ENCODE results near the gene NPY4R.
"Not testable (repeated sequence)": the region's sequence is repeated elsewhere in the genome, so short reads cannot be mapped to it uniquely, and the experiment has no call there.

The NPY4R gene

DNA sequence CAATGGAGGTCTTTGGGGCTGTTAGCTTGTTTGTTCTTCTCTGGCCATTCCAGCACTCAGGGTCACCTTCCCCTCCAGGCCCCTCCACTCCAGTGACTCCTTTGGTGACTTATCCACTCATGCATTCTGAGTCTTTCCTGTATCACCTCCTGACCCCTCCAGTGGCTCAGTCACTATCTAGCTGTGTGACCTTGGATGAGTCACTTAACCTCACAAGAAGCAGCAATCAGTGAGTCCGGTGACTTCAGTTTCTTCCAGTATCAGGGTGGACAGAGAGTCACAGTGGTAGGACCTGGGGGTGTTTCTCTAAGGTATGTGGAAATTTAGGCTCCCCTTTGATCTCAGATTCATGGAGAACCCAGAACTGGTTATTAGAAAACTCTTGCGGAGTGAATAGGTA is 9.8 kb downstream of the NPY4R start:
- DNase-seq (ENCODE audit: low spot score) = not testable (repeated sequence)

GRCh38 chr10:46451365-46451764 is 14.4 kb downstream of the NPY4R start:
- not testable (repeated sequence) for DNase-seq (ENCODE audit: low spot score)

DNA sequence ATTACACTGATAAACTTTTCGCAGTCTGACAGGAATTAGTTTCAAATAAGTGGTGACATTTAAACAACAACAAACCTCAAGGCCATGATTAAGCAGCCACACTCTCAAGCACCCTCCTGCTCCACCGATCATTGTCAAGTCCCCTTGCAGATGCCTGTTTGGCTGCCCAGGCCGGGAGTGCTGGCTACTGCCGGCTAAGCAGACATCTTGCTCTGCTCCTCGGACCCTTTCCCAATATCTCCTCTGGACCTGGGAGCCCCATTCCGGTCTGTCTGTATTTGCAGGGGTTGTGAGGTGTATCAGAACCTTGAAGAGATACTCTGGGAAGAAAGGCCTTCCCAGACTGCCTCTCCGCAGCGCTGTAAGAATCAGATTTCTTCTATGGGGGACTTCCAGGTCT is 14.9 kb downstream of the NPY4R start:
- not testable (repeated sequence) for DNase-seq (ENCODE audit: low spot score)

DNA sequence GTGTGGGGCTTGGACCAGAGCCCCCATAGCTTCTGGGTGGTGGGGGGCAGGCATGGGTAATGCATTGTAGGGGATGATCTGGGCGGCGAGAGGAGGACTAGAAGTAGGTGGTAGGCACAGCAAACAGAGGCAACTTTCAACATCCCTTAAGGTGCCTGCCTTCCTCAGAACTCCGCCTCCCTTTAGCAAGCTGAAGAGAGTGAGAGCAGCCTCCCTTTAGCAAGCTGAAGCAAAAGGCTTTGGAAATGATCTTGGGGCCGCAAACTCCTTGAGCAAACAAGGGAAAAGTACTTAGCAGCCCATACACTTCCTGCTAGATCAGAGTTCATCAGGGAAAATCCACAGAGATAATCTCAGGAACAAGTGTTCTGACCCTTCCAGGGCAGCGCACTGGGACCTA is 18.3 kb downstream of the NPY4R start:
- not testable (repeated sequence) for DNase-seq (ENCODE audit: low spot score)

DNA sequence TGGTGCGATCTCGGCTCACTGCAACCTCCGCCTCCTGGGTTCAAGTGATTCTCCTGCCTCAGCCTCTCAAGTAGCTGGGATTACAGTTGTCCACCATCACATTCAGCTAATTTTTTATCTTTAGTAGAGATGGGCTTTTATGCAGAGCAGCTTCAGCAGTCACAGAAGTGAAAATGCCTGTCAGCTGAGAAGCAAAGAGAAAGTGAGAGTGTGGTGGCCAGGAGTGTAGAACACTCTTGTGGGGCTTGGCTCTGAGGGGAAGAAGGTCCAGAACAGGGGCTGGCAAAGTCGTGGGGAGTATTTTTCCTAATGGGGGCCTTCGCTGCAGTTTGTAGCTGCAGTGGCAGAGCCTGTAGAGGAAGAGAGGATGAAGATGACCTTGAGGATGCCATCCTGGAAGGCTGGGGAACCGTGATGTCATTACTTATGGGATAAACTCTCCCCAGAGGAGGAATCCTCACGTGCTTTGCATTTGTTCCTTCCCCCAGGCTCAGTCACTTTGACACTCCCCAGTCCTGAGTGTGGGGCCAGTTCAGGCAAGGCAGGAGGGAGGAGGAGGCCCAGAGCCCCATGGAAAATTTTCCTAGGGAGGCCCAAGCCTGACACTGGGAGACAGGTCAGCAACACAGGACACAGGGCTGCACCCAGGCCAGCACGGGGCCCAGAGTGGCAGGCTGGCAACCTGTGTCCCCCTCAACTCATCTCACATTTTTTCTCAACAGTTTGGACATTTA is 20.2 kb downstream of the NPY4R start:
- not testable (repeated sequence) for DNase-seq (ENCODE audit: low spot score)

DNA sequence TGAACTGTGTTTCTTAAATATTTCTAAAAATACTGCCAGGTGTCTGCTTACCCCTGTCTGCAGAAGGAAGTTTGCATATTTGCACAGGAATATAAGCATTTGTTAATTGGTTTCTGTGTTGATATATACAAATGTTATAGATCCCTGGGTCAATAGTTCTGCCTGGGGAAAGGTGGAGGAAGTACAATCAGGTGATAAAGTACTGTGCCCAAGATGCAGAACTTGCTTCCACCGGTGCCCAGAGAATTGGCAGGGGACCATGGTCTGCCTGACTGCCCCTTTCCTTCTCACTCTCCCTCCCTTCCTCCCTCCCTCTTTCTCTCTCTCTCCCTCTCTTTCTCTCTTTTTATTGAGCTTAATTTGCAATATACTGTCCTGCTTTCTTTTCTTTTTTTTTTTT is 22.3 kb downstream of the NPY4R start:
- not testable (repeated sequence) for DNase-seq (ENCODE audit: low spot score)

GRCh38 chr10:46442706-46443275 is 23.0 kb downstream of the NPY4R start:
- not testable (repeated sequence) for DNase-seq (ENCODE audit: low spot score)

- DNase-seq (ENCODE audit: low spot score) = not testable (repeated sequence)
Measured at GRCh38 chr10:46441837-46442278, 23.9 kb downstream of the NPY4R start.

DNA sequence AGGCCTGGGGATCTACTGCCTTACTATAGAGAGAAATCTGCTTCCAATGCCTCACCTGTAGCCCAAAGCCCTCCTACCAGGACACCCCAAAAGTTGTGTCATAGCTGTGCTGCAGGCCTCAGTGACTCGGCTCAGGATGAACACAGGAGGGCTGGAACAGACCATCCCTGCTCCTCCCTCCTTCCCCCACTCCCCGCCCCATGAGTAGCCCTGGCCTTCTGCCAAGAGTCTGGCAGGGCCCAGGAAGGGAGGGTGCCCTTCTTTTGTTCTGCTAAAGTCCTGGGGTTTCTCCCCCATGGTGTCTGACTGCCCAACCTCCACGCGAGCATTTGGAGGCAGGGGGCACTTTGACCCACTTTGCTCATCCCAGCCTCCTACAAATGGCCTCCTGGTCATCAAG is 24.8 kb downstream of the NPY4R start:
- not testable (repeated sequence) for DNase-seq (ENCODE audit: low spot score)

GRCh38 chr10:46423550-46423949 is 42.2 kb downstream of the NPY4R start:
- DNase-seq (ENCODE audit: low spot score) = not testable (repeated sequence)

- DNase-seq (ENCODE audit: low spot score) = not testable (repeated sequence)
Measured at GRCh38 chr10:46419570-46420379, 46.0 kb downstream of the NPY4R start.

DNA sequence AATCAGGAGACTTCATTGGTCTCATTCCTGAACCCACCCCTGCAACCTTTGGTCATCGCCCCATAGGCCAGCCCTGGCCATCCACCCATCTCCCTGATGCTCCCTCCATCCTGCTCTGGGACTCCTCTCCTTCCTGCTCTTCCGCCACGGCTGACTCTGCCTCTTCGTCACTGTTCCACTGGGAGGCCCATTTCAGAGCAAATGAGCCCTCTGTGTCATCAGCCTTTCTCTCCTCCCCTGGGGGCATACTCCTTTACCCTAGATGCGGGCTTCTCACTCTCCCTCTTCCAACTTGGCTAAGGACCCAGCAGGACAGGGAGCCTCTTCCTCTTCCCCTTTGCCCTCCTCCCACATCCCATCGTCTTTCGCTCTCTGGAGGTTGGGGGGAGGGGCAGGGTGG is 47.5 kb downstream of the NPY4R start:
- not testable (repeated sequence) for DNase-seq (ENCODE audit: low spot score)

DNA sequence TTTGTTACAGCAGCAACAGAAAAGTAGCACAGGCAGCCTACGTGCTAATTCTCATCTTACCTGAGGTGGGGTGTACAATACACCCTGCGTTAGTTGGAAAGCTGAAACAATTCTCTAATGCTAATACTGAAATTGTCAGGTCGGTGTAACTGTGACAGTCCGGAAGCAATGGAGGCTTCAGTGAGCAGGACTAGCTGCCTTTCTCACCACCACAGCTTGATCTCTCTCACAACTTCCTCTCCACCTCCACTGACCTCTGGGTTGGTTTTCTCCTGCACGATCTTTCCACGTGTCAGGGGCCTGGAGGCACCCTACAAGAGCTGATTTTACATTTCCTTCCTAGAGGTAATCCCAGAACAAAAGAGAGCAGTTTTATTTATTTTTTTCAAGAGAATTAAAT is 50.5 kb downstream of the NPY4R start:
- not testable (repeated sequence) for DNase-seq (ENCODE audit: low spot score)

DNA sequence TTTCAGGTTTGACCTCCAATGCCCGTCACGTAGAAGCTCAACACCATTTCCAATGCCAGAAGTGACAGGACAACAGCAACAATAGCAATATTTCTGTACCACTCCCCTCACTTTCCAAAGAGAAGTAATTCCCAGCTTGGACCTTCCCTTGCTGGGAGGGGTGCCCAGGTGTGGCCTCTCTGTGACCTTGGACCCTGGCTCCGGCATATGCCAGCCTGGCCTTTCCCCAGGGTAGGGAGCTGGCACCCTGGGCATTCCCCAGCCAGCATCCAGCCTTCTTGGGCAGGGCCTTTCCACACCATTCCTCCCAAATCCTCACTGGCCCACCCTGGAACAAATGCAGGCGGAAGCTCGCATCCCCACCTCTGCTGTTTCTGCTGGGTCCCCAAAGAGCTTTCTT is 53.1 kb downstream of the NPY4R start:
- not testable (repeated sequence) for DNase-seq (ENCODE audit: low spot score)

DNA sequence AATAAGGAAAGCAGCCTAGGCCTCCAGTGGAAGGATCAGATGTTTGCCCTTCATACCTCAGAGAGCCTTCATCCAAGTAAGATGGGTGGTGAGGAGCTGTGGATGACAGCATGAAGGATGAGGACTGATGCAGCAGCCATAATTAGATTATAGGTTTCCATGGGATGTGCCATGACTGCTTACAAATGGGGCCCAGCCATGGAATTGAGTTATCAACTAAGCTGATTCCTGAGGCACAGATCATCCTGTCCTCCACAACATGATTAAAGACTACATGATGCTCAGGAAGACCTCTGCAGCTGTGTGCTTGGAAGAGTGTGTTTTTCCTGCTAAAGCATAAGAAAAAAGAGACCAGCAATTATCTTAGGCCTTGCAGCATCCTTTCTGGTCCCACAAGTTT is 54.6 kb downstream of the NPY4R start:
- not testable (repeated sequence) for DNase-seq (ENCODE audit: low spot score)
